Activated CD8-positive, alpha-beta memory T cell treated with anti-CD3 and anti-CD28 coated beads for 1 hour (primary cell): ENCODE measurements around the gene HSPB9.

Experiments used
- DNase-seq, 2 donors: peaks; one replicate each; pipeline ENCODE4 v3.0.0-alpha.2; 2020; ENCODE audit warnings: low read depth in 1 of 2; ENCODE audit errors: extremely low read depth in 1 of 2

Gene HSPB9, protein sequence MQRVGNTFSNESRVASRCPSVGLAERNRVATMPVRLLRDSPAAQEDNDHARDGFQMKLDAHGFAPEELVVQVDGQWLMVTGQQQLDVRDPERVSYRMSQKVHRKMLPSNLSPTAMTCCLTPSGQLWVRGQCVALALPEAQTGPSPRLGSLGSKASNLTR

DNA sequence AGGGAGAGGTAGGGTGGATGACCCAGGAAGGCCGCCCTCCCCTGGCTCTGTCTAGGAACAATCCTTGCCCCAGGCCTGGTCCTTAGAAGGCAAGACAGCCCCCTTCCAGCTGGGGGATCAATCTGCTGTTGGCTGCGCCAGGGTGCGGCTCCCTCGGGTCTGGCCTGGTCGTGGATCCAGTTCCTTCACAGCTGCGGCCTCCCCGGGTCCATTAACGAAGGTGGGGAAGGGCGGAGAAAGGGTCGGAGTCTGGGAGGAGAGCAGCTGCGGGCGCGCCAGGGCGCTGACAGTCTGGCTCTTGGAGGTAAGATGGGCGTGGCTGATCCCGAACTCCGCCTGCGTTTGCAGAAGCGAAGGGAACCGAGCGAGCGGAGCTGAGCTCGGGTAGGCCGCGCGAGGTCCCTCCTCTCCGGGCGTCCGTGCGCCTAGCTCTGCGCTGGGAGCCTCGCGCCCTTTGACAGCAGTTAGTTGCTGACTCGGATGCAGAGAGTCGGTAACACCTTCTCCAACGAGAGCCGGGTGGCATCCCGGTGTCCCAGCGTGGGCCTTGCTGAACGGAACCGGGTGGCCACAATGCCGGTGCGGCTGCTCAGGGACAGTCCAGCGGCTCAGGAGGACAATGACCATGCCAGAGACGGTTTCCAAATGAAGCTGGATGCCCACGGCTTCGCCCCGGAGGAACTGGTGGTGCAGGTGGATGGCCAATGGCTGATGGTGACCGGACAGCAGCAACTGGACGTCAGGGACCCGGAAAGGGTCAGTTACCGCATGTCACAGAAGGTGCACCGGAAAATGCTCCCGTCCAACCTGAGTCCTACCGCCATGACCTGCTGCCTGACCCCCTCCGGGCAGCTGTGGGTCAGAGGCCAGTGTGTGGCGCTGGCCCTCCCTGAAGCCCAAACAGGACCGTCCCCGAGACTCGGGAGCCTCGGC lies at the start of gene HSPB9:
TSS of gene HSPB9 (plus strand) at position 434 of the 933 bp plus-strand sequence. CDS start at position 481, 47 bp downstream.
- DNase-seq = no peak

DNA sequence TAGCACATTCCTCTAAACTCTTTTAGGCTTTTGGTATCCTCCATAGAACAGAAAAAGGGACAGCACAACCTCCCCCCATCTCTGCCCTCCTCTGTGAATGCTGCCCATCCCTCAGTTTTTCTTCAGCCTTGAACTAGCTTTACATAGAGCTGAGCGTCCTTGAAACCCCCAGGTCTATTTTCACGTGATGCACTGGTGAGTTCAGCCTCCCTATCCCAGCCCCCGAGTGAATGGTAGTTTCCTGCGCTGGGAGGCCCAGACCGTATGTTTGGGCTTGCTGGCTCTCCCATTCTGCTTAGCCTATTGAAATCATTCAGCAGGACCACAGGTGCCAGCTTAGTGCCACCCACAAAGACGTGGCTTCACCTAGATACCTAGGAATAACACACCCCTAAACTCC lies 46.8 kb upstream of the HSPB9 start:
- no peak for DNase-seq

DNA sequence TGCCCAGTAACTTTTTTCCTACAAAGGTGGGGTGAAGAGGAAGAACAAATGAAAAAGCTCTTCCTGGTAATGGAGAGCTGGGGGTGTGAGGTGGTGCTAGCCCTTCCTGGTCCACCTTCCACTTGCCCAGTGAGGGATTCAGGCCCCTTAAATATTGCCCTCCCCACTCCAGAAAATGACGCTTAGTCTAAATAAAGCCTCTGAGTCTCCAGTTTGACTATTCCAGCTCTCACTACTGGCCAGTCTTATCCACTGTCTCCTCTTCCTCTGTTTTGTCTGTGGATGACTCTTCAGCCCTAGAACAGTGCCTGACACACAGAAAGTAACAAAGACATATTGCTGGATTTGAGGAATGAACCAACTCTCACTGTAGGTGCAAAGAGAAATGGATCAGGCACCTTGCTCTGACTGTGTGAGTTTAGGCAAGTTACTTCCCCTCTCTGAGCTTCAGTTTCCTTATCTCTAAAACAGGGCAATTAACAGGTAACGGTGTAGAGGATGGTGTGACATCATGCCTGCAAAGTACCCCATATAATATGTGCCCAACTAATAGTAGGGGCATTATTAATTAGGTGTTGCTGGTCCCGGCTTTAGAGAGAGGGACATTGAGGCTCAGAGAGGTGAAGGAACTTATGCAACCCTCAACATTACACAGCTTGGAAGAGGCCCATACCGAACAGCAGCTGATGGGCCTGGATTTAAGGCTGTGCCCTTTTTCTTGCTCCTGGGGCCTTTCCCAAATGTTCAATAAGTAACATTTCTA lies 45.6 kb upstream of the HSPB9 start:
- DNase-seq = no peak

DNA sequence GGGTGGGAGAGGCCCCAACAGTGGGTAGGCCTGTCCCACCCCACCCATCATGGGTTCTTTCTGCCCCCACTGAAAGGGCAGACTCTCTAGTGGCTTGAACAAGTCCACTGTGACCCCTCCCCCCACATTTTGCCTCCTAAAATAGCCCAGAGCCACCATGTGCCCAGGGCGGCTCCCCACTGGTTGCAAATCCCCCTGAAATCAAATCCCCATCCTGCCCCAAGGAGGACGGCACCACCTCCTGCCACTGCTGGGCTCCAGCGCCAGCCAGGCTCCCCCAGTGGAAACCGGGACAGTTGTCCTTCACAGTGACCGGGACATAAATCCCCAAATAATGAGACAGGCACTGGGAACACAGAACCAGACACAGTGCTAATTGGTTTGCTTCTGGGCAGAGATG lies 44.8 kb upstream of the HSPB9 start:
- DNase-seq = no peak

DNA sequence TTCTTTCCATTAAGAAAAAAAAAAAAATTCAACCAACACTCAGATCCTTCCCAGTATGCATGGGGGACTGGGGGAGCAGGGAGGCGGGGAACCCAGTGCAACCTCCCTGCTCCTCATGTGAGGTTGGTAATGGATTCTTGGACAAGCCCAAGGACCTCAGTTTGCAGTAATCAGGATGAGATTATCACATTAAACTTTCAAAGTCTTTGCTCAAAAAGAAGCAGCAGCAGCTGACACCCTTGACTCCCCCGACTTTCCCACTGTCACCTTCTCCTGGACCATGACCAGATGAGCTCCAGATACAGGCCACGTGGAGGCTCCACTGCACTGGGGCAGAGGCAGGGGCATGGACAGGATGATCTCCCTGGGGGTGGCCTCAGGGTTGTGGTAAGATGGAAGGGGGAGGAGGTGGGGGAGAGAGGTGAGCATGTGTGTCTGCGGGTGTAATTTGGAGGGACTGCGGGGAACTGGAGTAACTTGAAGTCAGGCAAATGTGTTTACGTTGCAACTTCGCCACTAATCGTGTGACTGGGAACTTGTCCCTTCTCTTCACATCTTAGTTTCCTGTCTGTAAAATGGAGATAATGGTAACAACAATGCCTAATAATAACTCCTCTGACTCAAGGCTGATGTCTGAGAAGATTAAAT lies 44.1 kb upstream of the HSPB9 start:
- no peak for DNase-seq

DNA sequence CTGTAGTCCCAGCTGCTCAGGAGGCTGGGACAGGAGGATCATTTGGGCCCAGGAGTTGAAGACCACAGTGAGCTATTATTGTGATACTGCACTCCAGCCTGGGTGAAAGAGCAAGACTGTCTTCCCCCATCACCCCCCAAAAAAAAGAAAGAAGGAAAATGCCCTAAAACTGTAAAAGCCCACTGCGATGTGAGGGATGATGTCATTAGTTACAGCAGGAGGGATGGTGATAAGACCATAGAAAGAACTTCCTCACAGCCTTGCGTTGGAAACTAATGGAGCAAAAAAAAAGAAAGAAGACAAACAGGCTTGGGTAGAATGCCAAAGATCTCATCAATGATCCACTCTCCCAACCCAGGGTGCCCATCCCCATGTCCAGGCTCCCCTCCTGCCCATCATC lies 43.1 kb upstream of the HSPB9 start:
- no peak for DNase-seq

DNA sequence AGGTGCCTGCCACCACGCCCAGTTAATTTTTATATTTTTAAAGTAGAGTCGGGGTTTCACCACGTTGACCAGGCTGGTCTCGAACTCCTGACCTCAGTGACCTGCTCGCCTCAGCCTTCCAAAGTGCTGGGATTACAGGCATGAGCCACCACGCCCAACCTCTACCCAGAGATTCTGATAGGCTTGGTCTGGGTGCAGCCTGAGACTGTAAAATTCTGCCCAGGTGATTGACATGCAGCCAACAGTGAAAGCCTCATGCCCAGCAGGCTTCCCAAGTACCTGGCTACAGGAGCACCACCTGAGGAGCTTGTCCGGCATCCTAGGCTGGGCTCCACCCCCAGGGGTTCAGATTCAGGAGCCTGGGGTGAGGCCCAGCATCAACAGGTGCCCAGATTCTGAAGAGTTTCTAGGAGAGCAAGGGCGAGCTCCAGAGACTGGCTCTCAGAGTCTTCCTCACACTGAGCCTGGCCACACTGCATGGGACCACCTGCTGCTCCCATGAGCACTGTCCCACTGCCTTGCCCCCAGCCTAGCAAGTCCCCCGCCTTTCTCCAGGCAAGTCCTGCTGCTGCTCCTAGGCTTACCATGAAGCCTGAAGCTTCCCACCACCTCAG lies 41.0 kb upstream of the HSPB9 start:
- no peak for DNase-seq

DNA sequence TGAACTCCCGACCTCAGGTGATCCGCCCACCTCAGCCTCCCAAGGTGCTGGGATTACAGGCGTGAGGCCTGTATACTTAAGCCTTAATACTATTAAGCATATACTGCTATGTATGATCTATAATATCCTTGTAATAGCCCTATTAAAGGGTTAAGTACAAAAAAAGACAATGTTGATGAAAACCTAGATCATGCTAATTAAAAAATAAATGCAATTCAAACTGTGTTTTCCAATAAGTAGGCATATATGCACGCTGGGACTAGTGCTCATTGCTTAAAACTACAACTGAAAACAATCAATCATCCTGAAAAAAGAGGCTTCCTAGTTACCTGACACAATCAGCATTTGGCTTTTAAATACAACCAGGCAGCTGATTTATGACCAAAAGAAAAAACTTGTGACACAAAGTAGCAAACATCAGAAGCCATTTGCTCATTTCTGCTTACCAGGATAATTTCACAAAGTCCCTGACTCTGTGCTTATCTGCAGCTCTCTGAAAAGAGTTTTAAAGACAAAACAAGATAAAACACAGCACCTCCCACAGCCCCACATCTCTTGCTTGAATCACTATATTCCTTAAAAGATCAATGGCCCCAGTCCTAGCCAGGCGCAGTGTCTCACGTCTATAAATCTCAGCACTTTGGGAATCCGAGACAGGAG lies 35.4 kb upstream of the HSPB9 start:
- DNase-seq = no peak

DNA sequence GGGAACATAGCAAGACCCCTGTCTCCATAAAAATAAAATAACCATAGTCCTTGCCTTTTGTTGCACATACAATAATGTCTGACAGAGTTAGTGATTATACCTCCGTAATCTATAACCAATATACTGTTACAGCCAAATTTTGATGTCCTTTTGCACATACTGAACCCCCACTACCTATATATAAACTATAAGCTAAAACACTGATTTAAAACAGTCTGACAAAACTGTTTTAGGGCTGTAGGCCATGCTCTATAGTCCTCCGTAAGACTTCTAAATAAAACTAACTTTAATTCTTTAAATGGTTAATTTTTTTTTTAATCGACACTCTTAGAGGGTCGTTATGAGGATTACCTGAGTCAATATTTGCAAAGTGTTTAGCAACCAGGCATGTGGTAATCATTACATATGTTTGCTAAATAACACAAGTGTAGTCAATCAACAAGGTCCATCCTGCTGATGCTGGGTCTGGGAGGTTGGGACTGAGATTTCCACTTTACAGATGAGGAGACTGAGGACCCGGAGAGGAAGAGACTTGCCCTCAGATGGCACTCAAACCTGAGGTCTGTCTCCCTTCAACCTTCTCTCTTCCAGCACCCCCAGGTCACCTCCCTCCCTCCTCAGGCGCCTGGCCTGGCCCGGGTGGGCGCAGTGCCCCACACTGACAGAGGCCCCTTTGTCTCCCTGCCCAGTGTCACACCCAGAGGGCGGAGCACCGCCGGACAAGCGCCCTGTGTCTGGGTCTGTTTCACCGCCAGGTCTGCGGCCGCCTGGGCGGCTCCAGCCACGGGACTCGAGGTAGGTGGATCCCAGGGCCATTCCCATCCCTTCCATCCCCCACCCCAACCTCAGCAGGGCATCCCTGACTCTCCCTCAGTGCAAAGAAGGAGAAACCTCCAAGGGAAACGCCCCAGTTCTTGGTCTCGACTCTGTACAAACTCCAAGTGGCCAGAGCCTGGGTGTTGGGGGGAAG lies 34.6 kb upstream of the HSPB9 start:
- no peak for DNase-seq

DNA sequence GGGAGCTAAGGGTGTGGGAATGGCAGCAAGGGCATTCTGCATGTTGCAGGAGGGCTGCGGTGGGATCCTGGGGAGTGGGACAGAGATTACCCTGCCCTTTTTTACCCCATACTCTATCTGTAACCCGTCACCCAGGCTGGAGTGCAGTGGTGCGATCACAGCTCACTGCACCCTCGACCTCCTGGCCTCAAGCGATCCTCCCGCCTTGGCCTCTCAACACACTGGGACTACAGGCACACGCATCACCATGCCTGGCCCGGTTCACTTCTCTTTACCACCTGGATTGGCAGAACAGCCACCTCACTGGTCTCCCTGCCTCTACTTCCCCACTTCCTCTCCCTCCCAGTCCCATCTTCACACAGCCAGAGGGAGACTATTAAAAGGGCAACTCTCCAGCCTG lies 33.9 kb upstream of the HSPB9 start:
- no peak for DNase-seq

DNA sequence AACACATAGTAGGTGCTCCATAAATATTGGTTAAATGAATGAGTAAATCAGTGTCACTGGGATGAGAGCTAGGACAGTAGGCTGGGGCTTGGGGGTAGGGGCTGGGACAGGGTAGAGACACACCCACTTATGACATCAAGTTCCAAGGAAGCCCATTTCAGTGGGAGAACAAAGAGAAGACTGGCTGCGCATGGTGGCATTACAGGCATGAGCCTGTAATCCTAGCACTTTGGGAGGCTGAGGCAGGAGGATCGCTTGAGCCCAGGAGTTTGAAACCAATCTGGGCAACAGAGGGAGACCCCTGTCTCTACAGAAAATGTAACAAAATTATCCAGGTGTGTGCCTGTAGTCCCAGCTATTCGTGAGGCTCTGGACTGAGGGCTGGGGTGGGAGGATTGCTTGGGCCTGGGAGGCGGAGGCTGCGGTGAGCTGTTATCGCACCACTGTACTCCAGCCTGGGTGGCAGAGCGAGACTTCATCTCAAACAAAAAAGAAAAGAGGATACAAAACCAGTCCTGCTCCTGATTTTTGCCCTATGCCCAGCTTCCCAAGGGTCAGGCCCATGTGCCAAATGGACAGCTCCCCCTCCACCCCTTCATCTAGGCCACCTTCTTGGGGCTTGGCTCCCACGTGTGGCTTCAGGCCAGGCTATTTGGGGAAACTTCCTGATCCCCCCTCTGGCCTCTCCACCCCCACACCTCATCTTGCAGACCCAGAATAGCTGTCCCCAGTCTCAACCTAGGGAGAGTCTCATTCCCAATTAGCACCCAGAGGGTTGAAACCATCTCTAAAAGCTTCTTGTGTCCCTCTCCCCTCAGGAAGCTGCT lies 31.4 kb upstream of the HSPB9 start:
- no peak for DNase-seq

DNA sequence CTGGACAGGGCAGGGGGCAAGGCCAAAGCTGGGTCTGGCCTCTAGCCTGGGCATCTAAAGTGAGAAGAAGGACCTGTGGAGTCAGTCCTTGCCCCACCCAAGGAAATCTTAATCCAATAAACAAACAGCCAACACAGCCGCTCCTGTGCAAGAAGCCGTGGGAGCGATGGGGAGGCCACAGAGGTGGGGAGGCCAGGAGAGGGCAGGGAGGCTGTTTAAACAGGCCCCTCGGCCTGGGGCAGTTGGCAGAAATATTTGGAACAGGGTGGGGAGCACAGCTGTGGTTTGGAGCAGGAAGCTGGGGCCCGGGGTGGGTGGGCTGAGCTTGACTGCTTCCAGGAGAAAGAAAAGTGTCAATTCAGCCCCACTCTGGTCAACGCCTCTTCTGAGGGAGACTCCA lies 29.7 kb upstream of the HSPB9 start:
- DNase-seq = no peak

DNA sequence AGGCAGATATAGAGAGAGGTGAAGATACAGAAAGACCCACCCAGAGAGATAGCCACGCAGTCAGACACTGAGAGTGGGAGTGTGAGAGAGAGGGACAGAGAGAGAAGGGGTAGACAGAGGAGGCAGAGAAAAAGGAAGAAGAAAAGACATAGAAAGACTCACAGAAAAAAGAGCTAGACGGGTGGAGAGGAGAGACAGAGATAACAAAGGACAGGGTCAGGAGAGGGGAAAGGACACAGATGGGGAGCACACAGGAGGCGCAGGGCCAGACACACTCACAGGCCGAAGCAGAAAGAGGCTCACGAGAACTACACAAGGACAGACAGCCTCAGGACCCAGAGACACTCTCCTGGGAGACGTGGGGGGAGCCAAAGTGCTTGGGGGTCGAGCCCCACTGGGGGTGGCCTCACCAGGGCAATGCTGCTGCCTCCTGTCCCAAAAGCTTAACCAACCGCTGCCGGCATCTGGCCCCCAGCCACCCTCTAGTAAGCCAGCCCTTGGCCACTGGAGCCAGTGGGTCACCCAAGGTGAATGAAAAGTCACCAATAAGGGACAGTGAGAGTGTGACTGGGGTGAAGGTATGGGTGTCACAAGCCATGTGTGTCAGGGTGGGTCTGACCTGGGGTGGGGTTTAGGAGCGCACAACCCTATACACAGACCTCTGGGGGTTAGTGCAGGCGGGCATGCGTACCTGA lies 28.1 kb upstream of the HSPB9 start:
- no peak for DNase-seq

DNA sequence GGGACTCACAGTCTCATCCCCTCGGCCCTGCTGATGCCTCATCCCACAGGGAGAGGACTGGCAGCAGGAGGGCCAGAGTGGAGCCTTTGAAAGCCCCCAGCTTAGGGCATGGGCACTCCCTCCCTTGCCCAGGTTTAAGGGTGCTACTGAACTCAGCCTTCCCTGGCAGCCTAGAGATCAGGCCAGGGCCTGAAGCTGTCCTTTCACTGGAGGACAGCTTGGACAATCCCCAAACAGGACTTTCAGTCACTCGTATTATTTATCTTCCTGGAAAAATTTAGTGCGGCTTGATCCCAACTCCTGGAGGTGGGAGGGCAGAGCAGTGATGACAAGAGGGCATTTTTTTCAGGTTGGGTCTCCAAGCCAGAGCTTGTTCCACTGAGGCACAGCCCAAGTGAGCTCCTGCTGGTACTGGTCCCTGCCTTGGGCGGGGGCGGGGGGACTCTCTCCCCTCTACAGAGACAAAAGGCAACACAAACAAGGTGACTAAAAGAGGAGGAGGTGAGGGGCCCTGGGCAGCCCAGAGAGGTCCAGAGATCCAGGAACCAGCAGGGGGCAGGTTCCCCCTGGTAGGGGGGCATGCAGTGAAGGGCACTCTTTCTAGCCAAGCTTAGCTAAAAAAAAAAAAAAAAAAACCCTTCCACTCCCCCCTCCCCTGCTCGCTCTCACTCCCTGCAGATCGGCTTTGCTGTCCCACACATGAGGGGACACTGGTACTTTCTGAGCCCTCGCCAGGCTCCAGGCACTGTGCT lies 26.1 kb upstream of the HSPB9 start:
- no peak for DNase-seq

DNA sequence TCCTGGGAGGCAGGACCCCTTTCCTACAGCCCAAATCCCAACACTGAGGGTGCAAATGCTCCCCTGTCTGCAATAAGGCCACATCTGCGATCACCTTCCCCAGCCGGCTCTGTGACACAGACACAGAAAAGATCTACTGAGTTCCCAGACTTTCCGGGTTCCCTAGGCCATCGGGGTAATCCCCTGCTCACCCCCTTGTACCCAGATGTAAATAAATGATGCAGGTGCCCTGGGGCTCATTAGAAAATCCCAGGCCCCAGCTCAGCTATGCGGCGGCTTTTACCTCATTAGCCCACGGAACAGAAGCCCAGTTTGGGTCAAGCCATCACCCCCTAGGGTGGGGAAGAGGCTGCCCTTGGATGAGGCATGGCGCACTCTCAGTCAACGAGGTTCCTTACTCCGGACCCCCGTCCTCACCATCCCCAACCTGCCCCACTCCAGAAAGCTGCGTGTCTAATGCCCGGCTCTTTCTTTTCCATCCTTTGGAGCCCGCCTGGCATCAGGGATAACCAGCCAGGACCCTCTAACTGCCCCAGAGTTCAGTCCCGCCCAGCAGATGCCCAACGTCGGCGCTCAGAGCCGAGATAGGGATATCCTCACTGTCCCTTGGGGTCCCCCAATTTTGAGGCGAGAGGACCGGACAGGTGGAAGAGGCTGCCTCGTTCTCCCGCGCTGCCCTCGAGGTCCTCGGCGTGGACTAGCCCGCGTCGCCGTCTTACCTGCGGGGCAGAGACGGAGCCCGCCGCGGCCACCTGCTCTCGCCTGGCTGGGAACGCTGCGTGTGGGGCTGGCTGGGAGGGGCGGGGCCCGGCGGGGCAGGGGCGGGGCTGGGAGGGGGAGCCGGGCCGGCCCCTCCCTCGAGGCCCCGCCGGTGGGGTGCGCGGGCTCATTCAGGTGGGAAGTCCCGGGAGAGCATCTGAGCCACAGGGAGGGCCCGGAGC lies 24.6 kb upstream of the HSPB9 start, which contains the start of gene ZNF385C:
TSS of gene ZNF385C (minus strand) at position 783 of the 941 bp plus-strand sequence. CDS start 35,417 bp downstream, outside the sequence.
- DNase-seq = peak in 1 of 2 donors; percentile 43
